Measurements from ENCODE around the gene DLX6. TPM values are rescaled to one million over a fixed set of nuclear protein-coding genes. Genes with fewer than 3 reads are reported as not detected.

The DLX6 gene
- total RNA-seq, 1 donor from 2014 or later, result not detected

DNA sequence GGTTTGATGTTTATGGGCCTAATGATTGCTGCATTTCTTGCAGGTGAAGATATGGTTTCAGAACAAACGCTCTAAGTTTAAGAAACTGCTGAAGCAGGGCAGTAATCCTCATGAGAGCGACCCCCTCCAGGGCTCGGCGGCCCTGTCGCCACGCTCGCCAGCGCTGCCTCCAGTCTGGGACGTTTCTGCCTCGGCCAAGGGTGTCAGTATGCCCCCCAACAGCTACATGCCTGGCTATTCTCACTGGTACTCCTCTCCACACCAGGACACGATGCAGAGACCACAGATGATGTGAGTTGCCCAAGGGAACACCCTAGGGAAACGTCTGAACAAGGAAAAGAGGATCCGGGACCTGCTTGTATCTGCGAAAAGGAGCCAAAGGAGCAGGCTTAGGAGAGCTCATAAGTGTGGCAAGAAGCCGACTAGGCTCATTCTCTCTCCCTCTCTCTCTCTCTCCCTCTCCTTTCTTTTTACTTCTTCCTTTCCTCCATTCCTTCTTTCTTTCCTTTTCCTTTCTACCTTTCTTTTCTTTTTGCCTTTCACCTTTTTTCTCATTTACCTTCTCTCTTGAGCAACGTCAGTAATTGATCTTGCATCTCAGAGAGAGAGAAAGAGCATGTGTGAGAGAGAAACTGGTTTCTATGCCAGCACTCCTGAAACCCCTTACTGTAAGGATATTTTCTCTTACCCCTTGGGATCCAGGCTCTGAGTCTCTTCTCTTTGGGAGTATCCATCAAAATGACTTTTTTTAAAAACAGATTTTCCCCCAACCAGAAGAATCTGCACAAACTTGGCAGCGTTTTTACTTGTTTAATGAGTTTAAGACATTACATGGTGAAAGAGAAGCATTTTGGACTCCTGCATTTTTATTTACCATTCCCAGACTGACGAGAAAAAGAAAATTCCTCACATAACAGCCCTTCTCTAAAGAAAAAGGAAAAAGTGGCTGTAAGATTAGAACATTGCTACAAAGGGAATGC is 4.7 kb downstream of the DLX6 start:
- DNase-seq (ENCODE audit: low read depth, low spot score), result no peak

DNA sequence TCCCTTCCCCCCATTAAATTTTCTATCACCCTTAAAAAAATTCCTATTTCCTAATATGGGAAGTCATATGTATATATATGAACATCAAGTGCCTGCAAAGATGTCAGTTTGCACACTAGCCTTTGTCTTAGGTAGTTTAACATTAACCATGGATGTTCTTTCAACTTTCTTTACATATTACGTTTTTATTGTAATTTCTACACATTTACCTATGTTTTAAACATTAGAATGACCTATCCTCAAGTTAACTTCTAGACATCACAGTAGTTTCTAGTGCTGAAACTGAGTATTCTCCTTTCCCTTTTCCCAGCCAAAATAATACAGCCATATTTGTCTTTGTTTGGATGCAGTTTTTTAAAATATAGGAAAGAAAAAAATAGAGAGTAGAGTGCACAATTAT is 5.8 kb downstream of the DLX6 start:
- DNase-seq (ENCODE audit: low read depth, low spot score), result no peak

DNA sequence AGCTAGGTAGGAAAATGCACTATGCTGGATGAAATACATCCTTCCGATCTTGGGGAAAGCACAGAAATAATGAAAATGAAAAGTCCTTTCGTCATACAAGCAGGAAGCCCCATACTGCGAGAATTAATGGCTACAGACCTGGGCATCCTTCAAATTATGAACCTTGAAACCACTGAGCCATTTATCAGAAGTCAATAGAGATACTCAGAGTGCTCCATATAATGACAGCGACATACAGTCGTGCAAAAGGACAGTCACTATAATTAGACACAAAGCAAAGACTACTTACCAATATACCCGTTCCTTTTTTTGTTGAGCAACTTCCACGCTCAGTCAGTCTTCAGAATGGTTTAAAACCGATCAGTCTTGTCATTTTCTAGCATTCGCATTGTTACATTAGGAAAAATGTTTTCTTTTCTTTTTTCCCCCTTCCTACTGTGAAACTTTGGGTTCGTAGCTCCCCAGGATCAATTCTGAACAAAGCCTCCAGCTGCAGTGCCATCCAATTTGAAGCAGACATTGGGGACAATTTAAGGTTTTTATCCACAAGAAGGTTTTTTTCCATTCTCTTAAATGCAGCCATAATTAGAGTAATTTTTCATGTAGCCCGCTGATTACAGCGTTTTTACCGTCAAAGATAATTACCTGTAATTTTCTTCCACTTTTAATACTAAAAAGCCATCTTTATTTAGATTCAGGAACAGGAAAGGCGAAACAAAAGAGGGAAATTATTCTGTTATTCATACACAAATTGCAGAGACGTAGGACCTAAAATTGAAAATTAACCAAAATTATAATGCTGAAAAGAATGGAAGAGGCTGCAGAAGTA is 6.4 kb downstream of the DLX6 start:
- DNase-seq (ENCODE audit: low read depth, low spot score), result no peak

DNA sequence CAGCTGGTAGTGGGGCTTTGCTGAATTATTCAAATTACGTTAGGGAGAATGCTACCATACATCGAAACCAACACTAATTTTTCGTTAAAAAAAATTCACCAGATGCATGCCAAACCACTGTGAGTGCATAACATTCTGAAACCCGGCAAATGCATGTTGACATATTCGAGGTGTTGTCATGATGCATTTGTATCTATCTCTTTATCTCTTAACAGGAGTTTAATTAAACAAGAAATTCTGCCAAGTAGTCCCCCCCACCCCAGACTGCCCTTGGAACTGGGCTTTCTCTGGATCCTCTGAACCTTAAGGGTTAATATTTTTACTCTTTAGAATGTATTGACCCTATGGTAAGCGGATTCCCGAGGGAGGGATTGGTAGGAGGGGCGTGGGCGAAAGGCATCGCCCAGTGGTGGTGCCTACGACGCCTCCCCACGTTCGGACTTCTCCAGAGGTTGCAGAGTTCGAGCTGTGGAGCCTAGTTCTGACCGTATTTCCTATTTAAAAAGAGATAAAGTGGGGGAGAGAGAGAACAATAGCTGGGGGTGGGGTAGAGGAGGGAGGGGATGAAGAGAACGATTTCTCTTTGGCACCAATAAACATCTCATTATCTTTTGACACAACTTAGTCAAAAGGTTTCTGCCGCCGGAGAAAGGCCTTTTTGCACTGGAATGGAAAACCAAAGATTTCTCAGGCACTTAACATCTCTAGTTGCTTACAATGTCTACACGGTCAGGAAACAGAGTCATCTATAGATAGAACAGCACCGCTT is 7.2 kb downstream of the DLX6 start:
- no peak for DNase-seq (ENCODE audit: low read depth, low spot score)

DNA sequence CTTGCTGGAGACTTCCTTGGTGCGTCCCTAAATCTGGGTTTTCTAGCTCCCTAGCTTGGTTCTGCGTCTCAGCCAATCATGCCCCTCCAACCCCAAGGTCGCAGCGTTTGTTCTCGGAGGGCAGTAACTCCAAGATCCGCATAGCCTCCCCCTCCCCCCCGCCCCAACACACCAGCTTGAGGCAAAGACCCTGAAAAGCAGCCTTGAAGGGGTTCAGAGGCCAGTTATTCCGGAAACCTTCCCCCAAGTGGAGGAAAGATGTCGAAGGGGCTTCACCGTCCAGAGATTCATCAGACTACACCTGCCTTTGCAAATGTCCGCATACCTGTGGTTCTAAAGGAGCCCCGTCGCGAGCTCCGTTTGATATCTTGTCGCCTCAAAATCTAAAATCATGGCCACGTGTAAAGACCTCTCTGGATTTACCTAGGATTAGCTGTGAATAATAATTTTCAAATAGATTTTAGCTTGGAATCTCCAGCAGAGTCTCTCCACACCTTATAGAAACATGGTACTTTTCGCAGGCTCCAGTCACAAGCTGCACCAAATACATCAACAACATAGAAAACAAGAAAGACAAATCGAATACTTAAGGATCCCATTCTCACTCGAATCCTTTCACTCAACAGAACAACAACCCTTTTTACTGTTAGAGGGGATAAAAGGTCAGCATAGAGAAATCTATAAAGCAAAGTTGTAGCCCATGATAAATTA is 7.9 kb downstream of the DLX6 start:
- DNase-seq (ENCODE audit: low read depth, low spot score), result no peak

DNA sequence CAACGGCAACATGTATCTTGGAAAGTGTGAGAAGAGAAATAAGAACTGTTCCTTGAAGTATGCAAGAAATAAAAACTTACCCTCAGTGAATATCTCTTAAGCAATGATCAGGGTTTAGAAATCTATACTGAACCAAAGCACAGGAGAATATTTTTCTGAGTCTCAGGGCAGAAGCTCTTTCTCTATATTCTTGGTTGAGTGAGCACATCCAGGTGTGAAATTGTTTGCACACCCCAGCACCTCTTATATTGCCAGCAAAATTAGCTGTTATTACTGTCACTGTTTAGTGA is 8.4 kb downstream of the DLX6 start:
- no peak for DNase-seq (ENCODE audit: low read depth, low spot score)

DNA sequence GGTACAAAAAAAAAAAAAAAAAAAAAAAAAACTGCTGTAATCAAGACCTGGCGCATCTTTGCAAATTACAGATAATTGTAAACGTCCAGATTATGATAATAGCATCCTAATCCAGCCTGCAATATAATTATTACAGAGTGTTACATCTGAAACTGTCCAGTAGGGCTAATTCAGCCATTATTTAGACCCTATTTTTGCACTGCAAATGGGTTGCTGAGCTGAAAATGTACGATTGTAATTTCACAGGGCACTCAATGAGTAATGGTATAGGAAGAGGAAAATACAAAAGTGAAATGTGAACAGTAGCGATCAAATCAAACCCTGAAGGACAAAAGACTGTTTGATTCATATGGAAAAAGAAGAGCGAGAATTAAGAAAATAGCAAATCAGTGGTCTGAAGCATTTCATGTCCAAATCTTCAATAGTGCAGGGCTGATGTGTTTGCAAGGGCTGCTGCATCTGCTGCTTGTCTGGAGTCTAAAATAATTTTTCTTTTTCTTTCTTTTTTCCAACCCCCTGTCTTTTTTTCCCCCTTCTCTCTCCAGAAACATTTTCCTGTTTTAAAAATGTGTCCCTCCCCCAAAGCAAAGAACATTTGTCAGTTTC is 8.9 kb downstream of the DLX6 start:
- no peak for DNase-seq (ENCODE audit: low read depth, low spot score)

DNA sequence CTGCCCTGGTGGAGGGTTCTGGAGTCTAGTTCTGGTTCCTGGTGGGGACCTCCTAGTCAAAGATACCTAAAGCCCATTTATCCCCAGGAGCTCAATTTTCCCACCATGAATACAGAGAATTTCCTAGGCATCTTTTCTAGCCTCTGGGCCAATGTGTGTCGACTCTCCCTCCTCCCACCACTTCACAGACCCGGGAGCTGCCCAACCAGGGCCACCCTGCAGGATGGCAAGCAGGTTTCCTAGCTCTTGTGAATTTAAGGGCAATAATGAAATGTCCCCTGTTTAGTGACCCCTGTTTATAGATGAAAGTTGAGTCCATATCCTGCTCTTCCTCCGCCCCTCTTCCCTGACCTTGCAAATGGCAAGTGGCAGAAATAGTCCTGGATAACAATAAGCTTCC is 9.9 kb downstream of the DLX6 start:
- DNase-seq (ENCODE audit: low read depth, low spot score), result no peak

DNA sequence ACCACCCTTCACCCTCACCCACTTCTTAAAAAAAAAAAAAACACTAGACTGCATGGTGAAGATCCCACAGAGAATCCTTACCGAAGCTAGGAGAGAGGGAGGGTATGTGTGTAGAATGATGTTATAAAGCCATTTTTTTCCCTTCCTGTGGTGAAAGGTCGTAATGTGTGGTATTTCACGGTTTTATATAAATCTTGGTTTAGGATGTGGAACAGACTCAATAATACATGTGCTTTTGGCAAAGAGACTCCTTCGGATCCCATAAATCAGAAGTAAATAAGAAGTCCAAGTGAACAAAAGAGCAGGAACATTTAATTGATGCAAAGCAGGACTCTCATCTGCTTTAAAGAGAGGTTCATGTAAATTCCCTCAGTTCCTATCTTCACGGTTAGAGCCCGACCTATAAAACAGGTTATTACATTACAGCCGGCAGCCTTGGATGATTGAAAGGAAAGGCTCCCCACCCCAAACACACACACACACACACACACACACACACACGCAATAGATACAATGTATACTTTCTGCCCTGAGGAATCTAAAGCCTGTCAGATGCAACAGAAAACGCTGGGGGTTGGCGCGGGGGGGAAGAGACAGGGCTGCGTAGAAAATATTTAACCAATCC is 10.5 kb downstream of the DLX6 start:
- DNase-seq (ENCODE audit: low read depth, low spot score), result no peak

DNA sequence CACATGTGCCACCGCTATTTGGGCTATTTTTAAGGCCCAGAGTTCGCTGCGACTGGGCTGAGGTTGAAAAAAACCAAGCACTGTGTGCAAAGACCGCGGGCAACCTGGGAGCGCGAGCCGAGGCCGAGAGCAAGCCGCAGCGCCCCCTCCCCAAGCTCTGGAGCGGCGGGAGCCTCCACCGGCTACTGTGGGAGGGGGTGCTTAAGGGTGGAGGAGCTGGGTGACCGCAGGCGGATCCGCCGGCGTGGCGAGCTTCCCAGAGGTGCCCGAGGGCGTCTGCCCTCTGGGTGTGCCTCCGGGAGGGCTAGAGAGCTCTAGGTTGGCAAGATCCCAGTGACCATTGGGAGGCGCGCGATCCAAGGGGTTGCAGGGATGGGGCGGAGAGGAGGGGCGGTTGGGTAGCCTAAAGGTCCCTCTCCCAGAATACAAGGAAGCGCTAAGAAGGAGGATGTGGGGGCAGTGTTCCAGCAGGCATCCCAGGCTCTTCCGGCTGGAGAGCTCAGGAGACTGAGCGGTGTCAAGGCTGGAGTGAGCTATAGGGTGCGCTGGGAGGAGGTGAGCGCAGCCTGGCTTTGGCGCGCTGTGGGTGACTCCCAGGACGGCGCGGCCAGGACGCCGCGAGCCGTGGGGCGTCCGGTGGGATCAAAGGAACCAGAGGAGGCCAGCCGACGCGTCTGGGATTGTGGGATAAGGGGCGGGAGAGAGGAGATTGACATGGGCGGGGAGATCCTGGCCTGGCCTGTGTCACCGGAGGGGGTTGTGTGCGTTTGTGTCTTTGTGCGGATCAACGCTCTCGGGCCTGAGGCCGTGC is 11.2 kb downstream of the DLX6 start:
- DNase-seq (ENCODE audit: low read depth, low spot score), result no peak

DNA sequence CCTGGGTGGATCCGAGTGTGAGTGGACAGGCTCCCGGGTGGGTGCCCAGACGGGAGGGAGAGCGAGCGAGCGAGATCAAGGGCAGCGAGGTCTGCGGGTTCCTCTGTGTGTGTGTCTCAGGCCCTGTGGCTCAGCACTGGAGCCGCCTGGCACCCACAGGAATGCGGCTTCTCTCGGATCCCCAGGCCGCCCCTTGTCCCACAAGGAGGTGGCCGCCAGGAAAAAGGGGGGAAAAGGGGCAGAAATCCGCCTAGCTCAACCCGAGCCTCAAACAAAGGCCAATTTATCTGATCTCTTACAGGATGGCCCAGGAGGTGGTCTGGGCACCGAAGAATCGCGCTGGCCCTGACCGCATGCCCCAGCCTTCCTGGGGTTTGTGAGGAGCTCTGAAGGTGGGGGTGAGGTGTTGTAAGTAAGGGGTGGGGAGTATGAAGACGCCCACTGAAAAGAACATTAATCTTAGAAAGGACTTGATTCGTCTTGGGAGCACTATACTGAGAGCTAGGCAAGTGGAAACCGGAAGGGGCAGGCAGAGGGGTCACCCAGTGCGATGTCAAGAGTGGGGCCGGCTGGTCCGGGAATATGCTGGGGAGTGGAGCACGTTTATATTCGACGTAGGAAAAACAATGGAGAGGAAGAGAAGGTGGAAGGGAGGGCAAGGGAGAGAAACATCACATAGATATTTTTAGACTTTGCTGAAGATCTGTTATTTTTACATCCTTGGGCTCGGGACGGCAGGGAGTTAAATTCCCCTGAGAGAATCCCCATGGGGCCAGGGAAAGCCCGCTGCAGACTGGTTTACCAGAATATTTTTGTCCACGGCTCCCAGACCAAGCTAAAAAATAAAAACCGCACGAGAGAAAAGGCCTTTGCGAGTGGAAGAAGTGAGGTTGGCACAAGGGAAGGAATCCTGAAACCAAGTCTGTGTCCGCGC is 12.1 kb downstream of the DLX6 start:
- no peak for DNase-seq (ENCODE audit: low read depth, low spot score)

DNA sequence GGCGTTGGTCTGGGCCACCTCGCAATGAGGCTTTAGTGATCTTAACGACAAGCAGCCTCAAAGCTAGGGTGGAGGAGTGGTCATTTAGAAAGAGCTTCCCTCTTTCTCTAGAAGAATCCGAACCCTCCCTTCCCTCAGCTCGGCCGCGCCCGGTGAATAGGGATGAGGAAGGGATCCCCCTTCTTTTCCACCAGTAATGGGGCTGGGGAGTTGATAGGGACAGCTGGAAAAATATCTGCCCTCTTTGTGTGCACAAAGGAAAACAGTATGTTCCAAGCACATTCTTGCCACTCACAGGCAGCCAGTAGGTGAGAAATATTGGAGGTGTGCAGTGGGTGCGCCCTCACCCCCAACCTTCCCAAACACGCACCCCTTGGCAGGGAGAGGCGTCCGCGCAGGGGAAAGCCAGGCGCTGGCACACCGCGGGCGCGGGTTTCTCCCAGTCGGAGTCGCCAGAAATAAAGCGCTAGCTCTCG is 12.8 kb downstream of the DLX6 start:
- no peak for DNase-seq (ENCODE audit: low read depth, low spot score)

DNA sequence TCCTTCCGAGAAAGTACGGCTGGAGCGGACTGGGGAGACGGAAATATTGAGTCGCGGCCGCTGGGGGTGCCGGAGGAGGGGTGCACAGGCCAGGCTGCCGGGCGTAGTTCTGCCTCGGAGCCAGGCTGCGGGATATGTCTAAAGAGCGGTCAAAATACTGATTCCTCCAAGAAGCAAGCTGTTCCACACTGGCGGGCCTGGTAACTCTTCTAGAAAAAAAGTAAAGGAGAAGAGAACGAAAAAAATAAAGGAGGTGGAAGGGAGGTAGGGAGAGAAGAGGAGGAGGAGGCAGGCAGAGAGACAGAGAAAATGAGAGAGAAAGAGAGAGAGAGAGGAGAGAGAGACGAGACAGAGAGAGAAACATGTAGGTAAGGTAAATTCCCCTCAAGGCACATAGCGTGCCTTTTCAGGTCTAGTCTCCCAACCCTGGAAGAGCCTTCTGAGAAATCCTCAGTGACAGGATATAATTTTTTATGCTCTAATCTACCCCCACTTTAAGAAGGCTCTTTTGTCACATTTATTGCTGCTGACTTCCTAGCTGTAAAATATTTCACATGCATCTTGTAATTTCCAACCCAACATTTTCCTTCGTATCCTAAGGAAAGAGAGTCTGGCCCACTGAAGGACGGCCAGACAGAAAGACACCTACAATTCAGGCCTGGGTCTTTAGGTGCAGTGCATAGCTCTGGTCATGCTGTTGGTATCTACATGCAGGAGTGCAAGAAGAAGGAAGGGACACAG is 13.6 kb downstream of the DLX6 start:
- DNase-seq (ENCODE audit: low read depth, low spot score), result no peak

DNA sequence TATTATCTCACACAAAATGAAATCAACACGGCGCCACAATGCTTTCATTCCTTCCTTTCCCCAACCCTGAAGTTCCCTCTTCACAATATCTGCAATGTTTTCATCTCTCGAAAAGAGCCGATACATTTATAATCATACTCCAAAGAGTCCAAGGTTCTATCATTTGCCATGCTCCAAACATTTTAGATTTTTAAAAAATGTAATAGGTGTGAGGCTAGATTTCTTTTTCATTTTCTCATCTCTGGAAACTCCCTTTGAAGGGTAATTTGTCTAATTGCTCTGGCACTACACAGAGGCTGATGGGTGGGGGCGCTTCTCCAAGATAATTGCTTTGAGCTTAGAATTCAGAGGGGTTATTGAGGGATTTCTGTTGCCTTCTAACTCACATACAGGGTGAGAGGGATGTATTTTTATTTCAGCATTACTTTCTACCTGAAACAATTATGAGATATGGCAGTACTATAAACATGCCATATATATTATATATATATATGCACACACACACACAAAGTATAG is 14.4 kb downstream of the DLX6 start:
- no peak for DNase-seq (ENCODE audit: low read depth, low spot score)

DNA sequence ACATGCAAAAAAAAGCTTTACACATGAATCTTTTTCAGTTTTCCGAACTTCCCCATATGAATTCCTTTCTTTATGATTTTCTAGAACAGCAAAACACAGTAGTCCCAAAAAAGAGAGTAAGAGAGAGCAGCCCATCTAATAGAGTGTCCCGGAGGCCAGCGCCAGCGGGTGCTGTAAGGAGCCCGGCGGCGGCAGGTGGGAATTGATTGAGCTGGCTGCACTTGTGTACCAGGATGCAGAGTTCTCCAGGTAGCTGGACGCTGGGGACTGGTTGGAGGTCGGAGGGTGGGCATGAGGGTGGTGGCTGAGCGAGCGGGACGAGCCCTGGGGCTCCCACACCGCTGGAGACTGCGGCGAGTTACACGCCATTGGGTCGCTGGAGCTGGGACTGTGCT is 15.2 kb downstream of the DLX6 start:
- no peak for DNase-seq (ENCODE audit: low read depth, low spot score)

DNA sequence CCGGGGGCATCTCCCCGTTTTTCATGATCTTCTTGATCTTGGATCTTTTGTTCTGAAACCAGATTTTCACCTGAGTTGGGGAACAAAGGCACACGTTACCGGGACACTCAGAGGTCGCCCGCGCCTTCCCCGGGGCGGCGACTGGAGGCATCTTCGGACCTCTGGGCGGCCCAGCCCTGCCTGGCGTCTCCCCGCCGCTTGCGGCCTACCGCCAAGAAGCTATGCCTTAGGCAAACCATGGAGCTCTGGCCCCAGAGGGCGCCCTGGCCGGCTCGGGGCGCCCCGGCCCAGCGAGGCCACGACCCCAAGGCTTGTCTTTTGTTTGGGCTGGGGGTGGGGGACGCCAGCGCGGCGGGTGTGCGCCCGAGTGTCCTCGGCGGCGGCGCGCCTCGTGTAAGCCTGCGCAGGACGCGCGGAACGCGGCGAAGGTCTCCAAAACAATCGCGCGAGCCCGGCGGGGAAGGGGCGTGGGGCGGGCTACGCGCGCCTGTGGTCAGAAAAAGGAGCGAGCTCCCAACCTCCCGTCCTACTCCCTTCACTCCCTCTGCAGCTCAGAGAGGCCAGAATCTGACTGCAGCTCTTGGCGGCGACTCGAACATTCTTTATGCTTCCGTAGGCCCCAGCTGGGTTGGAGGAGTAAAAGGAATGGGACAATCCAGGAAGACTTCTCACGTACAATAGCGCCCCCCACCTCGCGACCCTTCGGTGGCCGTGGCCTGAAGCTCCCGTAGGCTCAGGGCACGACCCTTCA is 15.8 kb downstream of the DLX6 start:
- no peak for DNase-seq (ENCODE audit: low read depth, low spot score)

Data from pulmonary artery endothelial cell (primary cell).